ENCODE measurements around the gene ISM2. TPM values are rescaled to one million over a fixed set of nuclear protein-coding genes. Genes with fewer than 3 reads are reported as not detected.

The ISM2 gene
- total and polyA plus RNA-seq, 9 donors: 0.05 to 1.0 (median 0.20) TPM; not detected in 4

DNA sequence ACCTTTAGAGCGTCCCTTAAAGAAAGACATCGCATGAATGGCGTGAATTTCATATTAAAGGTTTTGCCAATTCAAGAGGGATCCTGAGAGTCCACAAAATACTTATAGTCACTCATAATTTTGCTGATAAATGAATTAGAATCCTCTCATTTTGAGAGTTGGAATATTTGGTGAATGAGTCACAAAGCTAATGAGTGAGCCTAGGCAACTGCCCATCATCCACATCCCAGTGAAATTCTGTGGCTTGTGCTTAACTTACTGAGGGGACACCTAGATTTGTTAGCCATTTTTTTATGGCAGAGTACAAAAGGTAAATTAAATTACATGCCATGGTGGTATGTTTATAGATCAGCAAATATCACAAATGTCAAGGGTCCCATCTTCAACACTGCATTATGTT, 62.6 kb downstream of the ISM2 start:
- WGBS, 3 donors: 97 to 99% (median 98%) methylated on average over 3 of the region's 3 CpGs
- no peak overlapping the region for H3K4me3 ChIP-seq

DNA sequence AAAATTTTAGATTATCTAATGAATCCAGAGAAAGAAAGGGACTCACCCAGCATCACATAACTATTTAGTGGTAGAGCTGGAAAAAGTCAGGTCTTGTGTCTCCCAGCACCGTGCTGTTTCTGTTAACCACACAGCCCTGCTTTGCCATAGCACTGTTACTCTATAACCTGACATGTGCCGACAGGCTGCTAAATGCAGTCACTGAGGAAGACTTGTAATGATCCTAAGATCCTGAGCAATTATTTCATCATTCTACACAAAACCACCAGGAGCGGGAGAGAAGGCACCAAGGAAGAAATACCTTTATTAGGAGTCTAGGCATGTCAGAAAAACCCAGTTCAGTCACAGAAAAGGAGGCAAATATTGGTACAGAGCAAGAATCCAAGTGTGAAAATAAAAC, 72.2 kb downstream of the ISM2 start:
- no peak for DNase-seq
- Histone ChIP-seq H3K9me3 (no peaks in the 10 kb centered on the region), H3K27ac (no peak overlapping the region), H3K36me3 (no peaks in the 10 kb centered on the region), H3K4me1 (ENCODE audit: insufficient read depth) (no peaks in the 10 kb centered on the region), H3K4me3 (no peak overlapping the region), H3K27me3 (no peaks in the 10 kb centered on the region)
- 96 to 100% (median 100%) methylated on average over 3 of the region's 3 CpGs for WGBS, 3 donors
- TF ChIP-seq EP300 (IDR thresholded peaks at IDR 0.05): no peak
- TF ChIP-seq CTCF (IDR thresholded peaks at IDR 0.05): no peak
- no peak for TF ChIP-seq POLR2A (IDR thresholded peaks at IDR 0.05)
- intact Hi-C loops (cut with DNase I): loop anchor here in 1 of 4 donors (1.0 kb wide), 1 partner anchor 17 kb away; no protein-coding TSS in a partner anchor

More for the DNA sequence above, 62.6 kb downstream of the ISM2 start:
- Histone ChIP-seq H3K27ac (no peak overlapping the region), H3K36me3 (no peaks in the 10 kb centered on the region), H3K27me3 (no peaks in the 10 kb centered on the region), H3K4me1 (ENCODE audit: insufficient read depth) (no peaks in the 10 kb centered on the region), H3K9me3 (no peaks in the 10 kb centered on the region)
- no peak for TF ChIP-seq POLR2A (IDR thresholded peaks at IDR 0.05)
- no peak for DNase-seq
- intact Hi-C loops (cut with DNase I): no loop called here

- H3K27me3 ChIP-seq: no peaks in the 10 kb centered on the region
- intact Hi-C loops (cut with DNase I): no loop called here
- H3K36me3 ChIP-seq: no peaks in the 10 kb centered on the region
- TF ChIP-seq EP300 (IDR thresholded peaks at IDR 0.05): no peak
- TF ChIP-seq CTCF (IDR thresholded peaks at IDR 0.05): no peak
- no peak for TF ChIP-seq POLR2A (IDR thresholded peaks at IDR 0.05)
- H3K4me3 ChIP-seq: no peak overlapping the region
- H3K4me1 ChIP-seq (ENCODE audit: insufficient read depth): no peaks in the 10 kb centered on the region
- WGBS, 3 donors: 91 to 95% (median 92%) methylated on average over 3 of the region's 3 CpGs
- H3K9me3 ChIP-seq: no peaks in the 10 kb centered on the region
- DNase-seq: no peak
- H3K27ac ChIP-seq: no peak overlapping the region
Observed at GRCh38 chr14:77424862-77425261, 73.8 kb downstream of the ISM2 start.

Small RNA genes within 50 kb of the gene (small RNA-seq; reads per million reads assigned to genes)
- gene RF00404 (not detected), gene RN7SL587P (not detected)

Other genes with a start within 250 kb of the ISM2 start
- under 1 TPM in 1 of 7 donors, not detected in 6; 0.11 TPM for gene NGB, start 227.6 kb downstream of the ISM2 start, total RNA-seq
- under 1 TPM in 1 of 2 donors, not detected in 1; 0.04 TPM for gene NGB, start 227.6 kb downstream of the ISM2 start, polyA plus RNA-seq
- 10 to 100 TPM; 10.8 to 31.7 (median 16.1) TPM for gene POMT2, start 177.9 kb downstream of the ISM2 start, total RNA-seq
- gene POMT2, start 177.9 kb downstream of the ISM2 start, polyA plus RNA-seq: 10 to 100 TPM in 1 of 2 donors, 1 to 10 TPM in 1; 6.7 to 35.3 TPM
- 10 to 100 TPM in 4 of 7 donors, 1 to 10 TPM in 3; 4.7 to 13.0 (median 10.5) TPM for gene GSTZ1, start 177.8 kb downstream of the ISM2 start, total RNA-seq
- gene GSTZ1, start 177.8 kb downstream of the ISM2 start, polyA plus RNA-seq: 10 to 100 TPM; 13.2 to 13.4 TPM
- gene TMED8, start 121.7 kb downstream of the ISM2 start, total RNA-seq: 10 to 100 TPM in 6 of 7 donors, 1 to 10 TPM in 1; 10.0 to 17.4 (median 14.5) TPM
- gene TMED8, start 121.7 kb downstream of the ISM2 start, polyA plus RNA-seq: 10 to 100 TPM in 1 of 2 donors, 1 to 10 TPM in 1; 5.5 to 13.1 TPM
- 1 to 10 TPM in 5 of 7 donors, under 1 TPM in 2; 0.12 to 3.2 (median 1.4) TPM for gene SAMD15, start 121.4 kb downstream of the ISM2 start, total RNA-seq
- gene SAMD15, start 121.4 kb downstream of the ISM2 start, polyA plus RNA-seq: 1 to 10 TPM in 1 of 2 donors, under 1 TPM in 1; 0.27 to 2.2 TPM
- gene NOXRED1, start 75.3 kb downstream of the ISM2 start, total RNA-seq: 1 to 10 TPM in 1 of 7 donors, under 1 TPM in 5, not detected in 1; 0.33 to 1.1 (median 0.51) TPM
- under 1 TPM; 0.23 to 0.42 TPM for gene NOXRED1, start 75.3 kb downstream of the ISM2 start, polyA plus RNA-seq
- gene VIPAS39, start 41.2 kb downstream of the ISM2 start, total RNA-seq: 10 to 100 TPM; 10.7 to 18.0 (median 15.1) TPM
- 10 to 100 TPM; 18.1 to 47.0 TPM for gene VIPAS39, start 41.2 kb downstream of the ISM2 start, polyA plus RNA-seq
- gene AHSA1, start 40.7 kb downstream of the ISM2 start, total RNA-seq: 100 to 1,000 TPM in 3 of 7 donors, 10 to 100 TPM in 4; 57.3 to 127 (median 96.6) TPM
- gene AHSA1, start 40.7 kb downstream of the ISM2 start, polyA plus RNA-seq: 100 to 1,000 TPM in 1 of 2 donors, 10 to 100 TPM in 1; 77.4 to 205 TPM
- gene SPTLC2, start 117.8 kb upstream of the ISM2 start, total RNA-seq: 10 to 100 TPM; 13.1 to 31.1 (median 22.2) TPM
- gene SPTLC2, start 117.8 kb upstream of the ISM2 start, polyA plus RNA-seq: 10 to 100 TPM in 1 of 2 donors, 1 to 10 TPM in 1; 8.0 to 18.4 TPM
- 10 to 100 TPM in 3 of 7 donors, 1 to 10 TPM in 4; 8.4 to 13.3 (median 9.9) TPM for gene ALKBH1, start 209.2 kb upstream of the ISM2 start, total RNA-seq
- gene ALKBH1, start 209.2 kb upstream of the ISM2 start, polyA plus RNA-seq: 10 to 100 TPM; 10.8 to 12.8 TPM
- 100 to 1,000 TPM in 2 of 7 donors, 10 to 100 TPM in 5; 61.6 to 142 (median 75.3) TPM for gene SLIRP, start 209.3 kb upstream of the ISM2 start, total RNA-seq
- 100 to 1,000 TPM in 1 of 2 donors, 10 to 100 TPM in 1; 88.4 to 146 TPM for gene SLIRP, start 209.3 kb upstream of the ISM2 start, polyA plus RNA-seq